HepG2 (cell line): ENCODE results near the gene RRP36. TPM values are rescaled to one million over a fixed set of nuclear protein-coding genes. Genes with fewer than 3 reads are reported as not detected.

Experiments used
- ERF ChIP-seq: IDR thresholded peaks from 2 replicates; pipeline ENCODE4 v1.6.1; 2018; ENCODE audit warnings: missing biosample characterization, missing genetic modification reagents
- KDM5A ChIP-seq: fragments of 200-600 bp; sonication (generic); IDR thresholded peaks from 2 replicates; pipeline ENCODE4 v1.7.0; 2018; ENCODE audit warnings: antibody characterized with exemption, mild to moderate bottlenecking, low read length, borderline replicate concordance
- PAX8 ChIP-seq: sonication (generic); formaldehyde crosslinking; IDR thresholded peaks from 2 replicates; pipeline ENCODE4 v1.8.0; 2022; ENCODE audit warnings: mild to moderate bottlenecking, missing genetic modification reagents, borderline replicate concordance
- PHF21A ChIP-seq: sonication (generic); formaldehyde crosslinking; IDR thresholded peaks from 2 replicates; pipeline ENCODE4 v1.5.0; 2020; ENCODE audit warnings: mild to moderate bottlenecking, missing genetic modification reagents
- RNF219 ChIP-seq: sonication (generic); formaldehyde crosslinking; IDR thresholded peaks from 2 replicates; pipeline ENCODE4 v1.5.0; 2020; ENCODE audit warnings: mild to moderate bottlenecking, missing genetic modification reagents
- SAFB2 ChIP-seq: sonication (generic); formaldehyde crosslinking; IDR thresholded peaks from 2 replicates; pipeline ENCODE4 v1.5.1; 2020; ENCODE audit warnings: missing genetic modification reagents, low read depth, mild to moderate bottlenecking, borderline replicate concordance
- SAP130 ChIP-seq: IDR thresholded peaks from 2 replicates; pipeline ENCODE4 v1.6.1; 2016; ENCODE audit warnings: low read depth
- SOX5 ChIP-seq: IDR thresholded peaks from 2 replicates; pipeline ENCODE4 v1.6.1; 2016; ENCODE audit warnings: borderline replicate concordance
- SP4 ChIP-seq: sonication (generic); formaldehyde crosslinking; IDR thresholded peaks from 2 replicates; pipeline ENCODE4 v1.8.1; 2023; ENCODE audit warnings: mild to moderate bottlenecking, missing genetic modification reagents
- THRA ChIP-seq: sonication (generic); formaldehyde crosslinking; IDR thresholded peaks from 2 replicates; pipeline ENCODE4 v1.4.0; 2020; ENCODE audit warnings: missing genetic modification reagents, borderline replicate concordance
- ZNF101 ChIP-seq: sonication (generic); formaldehyde crosslinking; IDR thresholded peaks from 2 replicates; pipeline ENCODE4 v1.4.0; 2020; ENCODE audit warnings: mild to moderate bottlenecking, low read depth, missing genetic modification reagents, borderline replicate concordance
- ZNF160 ChIP-seq: sonication (generic); formaldehyde crosslinking; IDR thresholded peaks from 2 replicates; pipeline ENCODE4 v1.8.0; 2022; ENCODE audit warnings: mild to moderate bottlenecking, inconsistent platforms, missing genetic modification reagents
- ZNF430 ChIP-seq: sonication (generic); formaldehyde crosslinking; IDR thresholded peaks from 2 replicates; pipeline ENCODE4 v1.9.0; 2021; ENCODE audit warnings: mild to moderate bottlenecking, missing genetic modification reagents
- ZNF703 ChIP-seq: sonication (generic); formaldehyde crosslinking; IDR thresholded peaks from 2 replicates; pipeline ENCODE4 v1.5.1; 2020; ENCODE audit warnings: missing genetic modification reagents, mild to moderate bottlenecking, moderate library complexity, borderline replicate concordance
- ZNF766 ChIP-seq: sonication (generic); formaldehyde crosslinking; IDR thresholded peaks from 2 replicates; pipeline ENCODE4 v1.5.0; 2020; ENCODE audit warnings: missing genetic modification reagents, borderline replicate concordance
- polyA plus RNA-seq, 8 experiments: library from polyadenylated mRNA; depleted of rRNA in 3 of 8; stranded (reverse) in 7 of 8; unstranded in 1 of 8; fragments of >200 nt; fragmentation: Illumina TruSeq in 4 of 8; extraction: Trizol in 4 of 8; gene quantifications; 2 replicates each; pipeline versions ENCODE4 v1.2.1 to v1.2.3, GENCODE V29; 2011 to 2016; ENCODE audit warnings: low read depth in 4 of 8, missing spikeins in 1 of 8, mixed read lengths in 1 of 8; ENCODE audit not compliant: insufficient read depth in 1 of 8
- total RNA-seq, 5 experiments: library from RNA; depleted of rRNA; stranded (reverse); fragments of >200 nt; fragmentation: Illumina TruSeq; extraction: Trizol; gene quantifications; 2 replicates each; pipeline ENCODE4 v1.2.3, GENCODE V29; 2016; ENCODE audit warnings: low read depth in 1 of 5
- TF ChIP-seq, protein P1 (sequence below): sonication (generic); formaldehyde crosslinking; conservative IDR thresholded peaks from 2 replicates; pipeline ENCODE4 v1.4.0; 2020; ENCODE audit warnings: missing genetic modification reagents
- TF ChIP-seq, protein P2 (sequence below): sonication (generic); formaldehyde crosslinking; IDR thresholded peaks from 2 replicates; pipeline ENCODE4 v1.8.0; 2022; ENCODE audit warnings: mild to moderate bottlenecking, missing genetic modification reagents, moderate library complexity
- TF ChIP-seq, protein P3 (sequence below): sonication (generic); formaldehyde crosslinking; IDR thresholded peaks from 2 replicates; pipeline ENCODE4 v1.4.0; 2020; ENCODE audit warnings: missing genetic modification reagents
- TF ChIP-seq, protein P4 (sequence below): sonication (generic); formaldehyde crosslinking; IDR thresholded peaks from 2 replicates; pipeline ENCODE4 v1.4.0; 2020; ENCODE audit warnings: missing genetic modification reagents

The RRP36 gene
- total and polyA plus RNA-seq, 2 of the 13 experiments (the other 11 are each of a cell fraction or from before 2014, with no cell fraction given): 29.5 to 144 TPM

DNA sequence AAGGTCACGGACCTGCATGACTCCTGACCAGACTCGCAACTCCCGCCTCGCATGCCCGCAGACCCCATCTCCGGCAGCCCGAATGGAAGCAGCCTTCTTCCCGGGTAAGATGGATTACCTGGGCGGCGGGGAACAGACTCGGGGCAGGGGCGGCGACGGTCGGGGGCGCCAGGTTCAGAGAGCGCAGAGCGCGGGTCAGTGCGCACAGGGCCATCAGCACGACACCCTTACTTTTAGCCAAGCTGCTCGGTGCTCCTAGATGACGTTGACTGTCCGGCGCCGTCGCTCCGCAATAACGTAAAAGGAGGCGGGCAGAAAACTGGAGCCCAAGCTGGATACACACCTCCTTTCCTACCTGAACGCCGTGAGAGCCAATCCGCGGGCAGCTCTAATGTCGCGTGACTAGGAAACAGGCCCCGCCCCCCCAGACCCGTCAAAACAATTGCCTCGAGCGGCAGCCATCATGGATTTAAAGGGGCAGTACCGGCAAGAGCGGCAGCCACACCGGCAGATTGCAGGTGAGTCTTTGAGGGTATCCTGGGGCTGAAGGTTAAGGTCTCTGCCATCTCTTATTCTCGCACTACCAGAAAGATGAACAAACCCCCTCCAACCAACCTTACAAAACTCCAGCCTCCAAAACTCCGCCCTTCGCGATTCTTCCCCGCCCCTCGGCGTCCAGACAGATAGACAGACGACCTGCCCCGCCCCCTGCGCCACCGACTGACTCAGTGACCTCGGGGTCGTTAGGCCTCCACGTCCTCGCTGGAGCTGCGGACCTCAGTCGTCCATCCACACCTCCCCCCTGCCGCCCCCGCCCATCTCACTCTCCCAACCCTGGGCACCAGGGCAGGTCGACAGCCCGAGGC is 38.0 kb downstream of the RRP36 start, which contains the start of the genes KLC4 and MRPL2 (continued):
- TF ChIP-seq, protein P1, sequence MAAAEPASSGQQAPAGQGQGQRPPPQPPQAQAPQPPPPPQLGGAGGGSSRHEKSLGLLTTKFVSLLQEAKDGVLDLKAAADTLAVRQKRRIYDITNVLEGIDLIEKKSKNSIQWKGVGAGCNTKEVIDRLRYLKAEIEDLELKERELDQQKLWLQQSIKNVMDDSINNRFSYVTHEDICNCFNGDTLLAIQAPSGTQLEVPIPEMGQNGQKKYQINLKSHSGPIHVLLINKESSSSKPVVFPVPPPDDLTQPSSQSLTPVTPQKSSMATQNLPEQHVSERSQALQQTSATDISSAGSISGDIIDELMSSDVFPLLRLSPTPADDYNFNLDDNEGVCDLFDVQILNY (CRISPR knock-in tag): no peak; the same call in 1 of the 2 replicates
- TF ChIP-seq ZNF430 (CRISPR knock-in tag) (no peak; the same call in 1 of the 2 replicates), ZNF101 (CRISPR knock-in tag) (no peak), SOX5 (CRISPR knock-in tag) (no peak; the same call in 1 of the 2 replicates), RNF219 (CRISPR knock-in tag) (no peak), ZNF160 (CRISPR knock-in tag) (peak; percentile 32; the same call in 1 of the 2 replicates), KDM5A (peak; percentile 99), ZNF766 (CRISPR knock-in tag) (no peak), SAP130 (CRISPR knock-in tag) (peak; percentile 92), SP4 (CRISPR knock-in tag) (peak; percentile 84), ERF (CRISPR knock-in tag) (peak; percentile 71; the same call in 1 of the 2 replicates), PHF21A (CRISPR knock-in tag) (peak; percentile 19; the same call in 1 of the 2 replicates), SAFB2 (CRISPR knock-in tag) (no peak), ZNF703 (CRISPR knock-in tag) (peak; percentile 33; the same call in 1 of the 2 replicates), PAX8 (CRISPR knock-in tag) (no peak), THRA (CRISPR knock-in tag) (peak; percentile 48; the same call in 1 of the 2 replicates)
- TF ChIP-seq, protein P2, sequence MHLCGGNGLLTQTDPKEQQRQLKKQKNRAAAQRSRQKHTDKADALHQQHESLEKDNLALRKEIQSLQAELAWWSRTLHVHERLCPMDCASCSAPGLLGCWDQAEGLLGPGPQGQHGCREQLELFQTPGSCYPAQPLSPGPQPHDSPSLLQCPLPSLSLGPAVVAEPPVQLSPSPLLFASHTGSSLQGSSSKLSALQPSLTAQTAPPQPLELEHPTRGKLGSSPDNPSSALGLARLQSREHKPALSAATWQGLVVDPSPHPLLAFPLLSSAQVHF (CRISPR knock-in tag): no peak
- TF ChIP-seq, protein P3, sequence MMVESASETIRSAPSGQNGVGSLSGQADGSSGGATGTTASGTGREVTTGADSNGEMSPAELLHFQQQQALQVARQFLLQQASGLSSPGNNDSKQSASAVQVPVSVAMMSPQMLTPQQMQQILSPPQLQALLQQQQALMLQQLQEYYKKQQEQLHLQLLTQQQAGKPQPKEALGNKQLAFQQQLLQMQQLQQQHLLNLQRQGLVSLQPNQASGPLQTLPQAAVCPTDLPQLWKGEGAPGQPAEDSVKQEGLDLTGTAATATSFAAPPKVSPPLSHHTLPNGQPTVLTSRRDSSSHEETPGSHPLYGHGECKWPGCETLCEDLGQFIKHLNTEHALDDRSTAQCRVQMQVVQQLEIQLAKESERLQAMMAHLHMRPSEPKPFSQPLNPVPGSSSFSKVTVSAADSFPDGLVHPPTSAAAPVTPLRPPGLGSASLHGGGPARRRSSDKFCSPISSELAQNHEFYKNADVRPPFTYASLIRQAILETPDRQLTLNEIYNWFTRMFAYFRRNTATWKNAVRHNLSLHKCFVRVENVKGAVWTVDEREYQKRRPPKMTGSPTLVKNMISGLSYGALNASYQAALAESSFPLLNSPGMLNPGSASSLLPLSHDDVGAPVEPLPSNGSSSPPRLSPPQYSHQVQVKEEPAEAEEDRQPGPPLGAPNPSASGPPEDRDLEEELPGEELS: peak; percentile 34
- TF ChIP-seq, protein P4, sequence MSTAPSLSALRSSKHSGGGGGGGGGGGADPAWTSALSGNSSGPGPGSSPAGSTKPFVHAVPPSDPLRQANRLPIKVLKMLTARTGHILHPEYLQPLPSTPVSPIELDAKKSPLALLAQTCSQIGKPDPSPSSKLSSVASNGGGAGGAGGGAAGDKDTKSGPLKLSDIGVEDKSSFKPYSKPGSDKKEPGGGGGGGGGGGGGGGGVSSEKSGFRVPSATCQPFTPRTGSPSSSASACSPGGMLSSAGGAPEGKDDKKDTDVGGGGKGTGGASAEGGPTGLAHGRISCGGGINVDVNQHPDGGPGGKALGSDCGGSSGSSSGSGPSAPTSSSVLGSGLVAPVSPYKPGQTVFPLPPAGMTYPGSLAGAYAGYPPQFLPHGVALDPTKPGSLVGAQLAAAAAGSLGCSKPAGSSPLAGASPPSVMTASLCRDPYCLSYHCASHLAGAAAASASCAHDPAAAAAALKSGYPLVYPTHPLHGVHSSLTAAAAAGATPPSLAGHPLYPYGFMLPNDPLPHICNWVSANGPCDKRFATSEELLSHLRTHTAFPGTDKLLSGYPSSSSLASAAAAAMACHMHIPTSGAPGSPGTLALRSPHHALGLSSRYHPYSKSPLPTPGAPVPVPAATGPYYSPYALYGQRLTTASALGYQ (CRISPR knock-in tag): peak; percentile 84
